HFFc6 (cell line): ENCODE measurements around the gene DPPA2. TPM values are rescaled to one million over a fixed set of nuclear protein-coding genes. Genes with fewer than 3 reads are reported as not detected.

Source experiments
- DNase-seq: peaks from one replicate; pipeline ENCODE4 v3.0.0-alpha.2; 2018
- H3K27ac Mint-ChIP-seq: 2 replicates; pipeline ENCODE4 v1.8.0; 2020; ENCODE audit warnings: mild to moderate bottlenecking, mixed read lengths
- H3K27me3 Mint-ChIP-seq: 2 replicates; pipeline ENCODE4 v1.8.0; 2021; ENCODE audit warnings: mild to moderate bottlenecking, moderate library complexity, mixed read lengths; ENCODE audit not compliant: insufficient read depth
- H3K36me3 Mint-ChIP-seq: 2 replicates; pipeline ENCODE4 v1.8.0; 2021; ENCODE audit warnings: low read depth, mixed read lengths
- H3K4me1 Mint-ChIP-seq: 2 replicates; pipeline ENCODE4 v1.8.0; 2020; ENCODE audit warnings: low read depth, mixed read lengths
- H3K4me3 Mint-ChIP-seq: 2 replicates; pipeline ENCODE4 v1.8.0; 2020; ENCODE audit warnings: mild to moderate bottlenecking, moderate library complexity, mixed read lengths
- H3K9me3 Mint-ChIP-seq: 2 replicates; pipeline ENCODE4 v1.8.0; 2020; ENCODE audit warnings: mild to moderate bottlenecking, mixed read lengths
- CTCF ChIP-seq: fragments of 200-600 bp; sonication (generic); IDR thresholded peaks from 2 replicates; pipeline ENCODE4 v1.5.0; 2021; ENCODE audit warnings: antibody characterized with exemption, mild to moderate bottlenecking
- total RNA-seq, 6 experiments: library from RNA; stranded (reverse); fragmentation: NEBNext Ultra II Directional; extraction: Animal tissue kit (Norgen Biotek cat#: 25700); gene quantifications; 2 replicates in 1 of 6; 3 replicates in 5 of 6; pipeline ENCODE4 v1.2.3, GENCODE V29; 2021

DPPA2 gene
- total RNA-seq, 6 experiments from 2014 or later, result not detected

DNA sequence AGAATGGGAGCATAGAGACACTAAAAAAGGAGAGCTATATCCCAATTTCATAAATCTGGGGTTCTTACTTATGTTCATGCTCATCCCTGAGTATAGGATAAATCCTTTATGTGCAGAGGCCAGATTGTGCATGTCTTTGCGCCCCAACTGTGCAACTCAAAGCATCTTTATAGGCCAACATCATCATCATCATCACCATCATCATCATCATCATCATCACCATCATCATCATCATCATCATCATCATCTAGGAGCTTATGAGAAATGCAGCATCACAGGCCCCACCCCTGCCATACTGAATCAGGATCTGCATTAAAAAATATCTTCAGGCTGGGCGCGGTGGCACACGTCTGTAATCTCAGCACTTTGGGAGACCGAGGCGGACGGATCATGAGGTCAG, 45.5 kb downstream of the DPPA2 start:
- H3K4me1 Mint-ChIP-seq, result no peaks in the 10 kb centered on the region
- H3K27ac Mint-ChIP-seq, result no peak overlapping the region
- H3K27me3 Mint-ChIP-seq, result no peaks in the 10 kb centered on the region
- no peaks in the 10 kb centered on the region for H3K36me3 Mint-ChIP-seq
- H3K9me3 Mint-ChIP-seq, result no peaks in the 10 kb centered on the region
- TF ChIP-seq CTCF, result no peak
- DNase-seq, result no peak
- H3K4me3 Mint-ChIP-seq, result no peak overlapping the region

GRCh38 chr3:109269577-109270275, 46.6 kb downstream of the DPPA2 start:
- no peaks in the 10 kb centered on the region for H3K9me3 Mint-ChIP-seq
- DNase-seq, result no peak
- no peaks in the 10 kb centered on the region for H3K27me3 Mint-ChIP-seq
- TF ChIP-seq CTCF, result no peak
- no peak overlapping the region for H3K27ac Mint-ChIP-seq
- H3K4me1 Mint-ChIP-seq, result no peaks in the 10 kb centered on the region
- no peak overlapping the region for H3K4me3 Mint-ChIP-seq
- no peaks in the 10 kb centered on the region for H3K36me3 Mint-ChIP-seq

GRCh38 chr3:109268181-109268580, 48.1 kb downstream of the DPPA2 start:
- TF ChIP-seq CTCF, result no peak
- no peaks in the 10 kb centered on the region for H3K36me3 Mint-ChIP-seq
- H3K4me3 Mint-ChIP-seq, result no peak overlapping the region
- no peaks in the 10 kb centered on the region for H3K4me1 Mint-ChIP-seq
- H3K27ac Mint-ChIP-seq, result no peak overlapping the region
- no peak for DNase-seq
- H3K27me3 Mint-ChIP-seq, result no peaks in the 10 kb centered on the region; the same call in 1 of the 2 replicates
- H3K9me3 Mint-ChIP-seq, result peaks cover 6% of the 10 kb centered on the region; the same call in 1 of the 2 replicates

DNA sequence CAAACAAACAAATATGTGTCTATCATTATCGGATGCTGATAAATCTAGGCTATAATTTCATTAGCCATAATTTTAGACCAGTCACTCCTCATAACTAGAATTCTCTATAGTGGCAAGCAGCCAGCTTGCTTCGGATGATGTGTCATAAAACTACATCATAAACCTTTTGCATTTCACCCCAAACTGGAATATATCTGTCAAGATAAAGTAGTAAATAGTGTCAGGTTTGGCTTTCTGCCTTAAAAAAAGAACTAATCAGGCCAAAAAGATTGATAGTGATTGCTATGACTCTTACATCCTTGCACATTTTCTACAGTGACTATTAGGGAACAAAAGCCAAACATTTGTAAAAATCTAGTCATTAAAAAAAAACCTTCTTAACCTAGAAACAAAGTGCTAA, 51.0 kb downstream of the DPPA2 start:
- H3K9me3 Mint-ChIP-seq, result peaks cover 6% of the 10 kb centered on the region; the same call in 1 of the 2 replicates
- no peak for DNase-seq
- H3K27me3 Mint-ChIP-seq, result no peaks in the 10 kb centered on the region; the same call in 1 of the 2 replicates
- H3K27ac Mint-ChIP-seq, result no peak overlapping the region
- H3K4me1 Mint-ChIP-seq, result no peaks in the 10 kb centered on the region
- H3K36me3 Mint-ChIP-seq, result no peaks in the 10 kb centered on the region
- no peak for TF ChIP-seq CTCF
- H3K4me3 Mint-ChIP-seq, result no peak overlapping the region

DNA sequence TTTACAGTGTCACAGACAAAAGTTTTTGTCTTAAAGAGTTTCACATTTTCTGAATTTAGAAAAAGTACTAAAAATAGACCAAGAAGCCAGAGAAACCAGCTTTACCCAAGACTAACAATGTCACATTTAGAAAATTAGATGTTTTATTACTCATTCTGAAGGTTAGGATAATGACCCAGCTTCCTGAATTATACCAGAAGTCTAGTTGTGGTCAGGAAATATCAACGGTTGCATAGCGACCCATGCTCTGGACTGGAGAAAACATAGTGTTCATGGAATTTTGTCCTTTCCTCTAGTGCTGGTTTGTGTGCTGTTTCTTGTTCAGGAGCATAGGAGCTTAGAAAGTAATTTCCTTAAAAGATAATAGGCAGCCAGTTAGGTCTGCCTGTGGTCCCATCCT, 59.0 kb downstream of the DPPA2 start:
- TF ChIP-seq CTCF, result no peak
- Mint-ChIP-seq H3K27ac (no peak overlapping the region; the same call in 1 of the 2 replicates), H3K36me3 (no peaks in the 10 kb centered on the region), H3K4me3 (no peak overlapping the region), H3K4me1 (peaks cover 8% of the 10 kb centered on the region; the same call in 1 of the 2 replicates), H3K27me3 (no peaks in the 10 kb centered on the region; the same call in 1 of the 2 replicates), H3K9me3 (peaks cover 4% of the 10 kb centered on the region)
- peak; percentile 41 for DNase-seq
